WTC11 (cell line): Measurements from ENCODE around the gene MPP1. TPM values are rescaled to one million over a fixed set of nuclear protein-coding genes. Genes with fewer than 3 reads are reported as not detected.

Experiments used
- ATAC-seq: fragments of 200-7000 bp; cut with Tn5 transposase; 2 replicates; pipeline ENCODE4 v1.10.0; 2021; ENCODE audit warnings: mild to moderate bottlenecking, moderate library complexity
- CTCF ChIA-PET: fragments of 300-600 bp; sonication (Branson Sonifier 250); formaldehyde crosslinking; loops from one replicate; lab custom pipeline; 2021; ENCODE audit warnings: antibody characterized with exemption; lab: Charles Lee
- POLR2A ChIA-PET: fragments of 350-600 bp; sonication (Branson Sonifier 250); formaldehyde crosslinking; loops from one replicate; lab custom pipeline; 2021; ENCODE audit warnings: antibody characterized with exemption; lab: Charles Lee
- DNase-seq: peaks from one replicate; pipeline ENCODE4 v3.0.0; 2021; ENCODE audit warnings: low spot score
- H3K27ac Mint-ChIP-seq: 2 replicates; pipeline ENCODE4 v1.8.0; 2021; ENCODE audit warnings: mixed read lengths
- H3K27me3 Mint-ChIP-seq: 2 replicates; pipeline ENCODE4 v1.8.0; 2021; ENCODE audit warnings: low read depth, mild to moderate bottlenecking, moderate library complexity, mixed read lengths
- H3K36me3 Mint-ChIP-seq: 2 replicates; pipeline ENCODE4 v1.8.0; 2021; ENCODE audit warnings: mixed read lengths
- H3K4me1 Mint-ChIP-seq: 2 replicates; pipeline ENCODE4 v1.8.0; 2022; ENCODE audit warnings: mixed read lengths
- H3K4me3 Mint-ChIP-seq: 2 replicates; pipeline ENCODE4 v1.8.0; 2021; ENCODE audit warnings: mild to moderate bottlenecking, moderate library complexity, mixed read lengths
- H3K9me3 Mint-ChIP-seq: 2 replicates; pipeline ENCODE4 v1.8.0; 2021; ENCODE audit warnings: mixed read lengths
- ELF4 ChIP-seq: sonication (generic); formaldehyde crosslinking; IDR thresholded peaks from 2 replicates; pipeline ENCODE4 v1.8.1; 2022; ENCODE audit warnings: low read depth, mild to moderate bottlenecking, moderate library complexity, missing genetic modification reagents
- ETV6 ChIP-seq: sonication (generic); formaldehyde crosslinking; IDR thresholded peaks from 2 replicates; pipeline ENCODE4 v1.8.1; 2022; ENCODE audit warnings: mild to moderate bottlenecking, missing genetic modification reagents
- KAT7 ChIP-seq: sonication (generic); formaldehyde crosslinking; IDR thresholded peaks from 2 replicates; pipeline ENCODE4 v1.8.1; 2023; ENCODE audit warnings: missing genetic modification reagents, mild to moderate bottlenecking, borderline replicate concordance
- OVOL2 ChIP-seq: fragments of 250-450 bp; sonication (Bioruptor Pico); IDR thresholded peaks from 2 replicates; pipeline ENCODE4 v1.9.0; 2021; ENCODE audit warnings: mild to moderate bottlenecking, borderline replicate concordance
- ZNF232 ChIP-seq: sonication (generic); formaldehyde crosslinking; IDR thresholded peaks from 2 replicates; pipeline ENCODE4 v1.8.0; 2022; ENCODE audit warnings: mild to moderate bottlenecking, missing genetic modification reagents
- ZNF396 ChIP-seq: fragments of 250-450 bp; sonication (Bioruptor Pico); IDR thresholded peaks from 2 replicates; pipeline ENCODE4 v1.8.0; 2021; ENCODE audit warnings: mild to moderate bottlenecking, moderate library complexity, borderline replicate concordance
- total RNA-seq: library from RNA; stranded (reverse); gene quantifications from 3 replicates; pipeline ENCODE4 v1.2.3, GENCODE V29; 2021
- TF ChIP-seq, protein P1 (sequence below): sonication (generic); formaldehyde crosslinking; IDR thresholded peaks from 2 replicates; pipeline ENCODE4 v1.8.0; 2023; ENCODE audit warnings: mild to moderate bottlenecking, missing genetic modification reagents
- TF ChIP-seq, protein P2 (sequence below): sonication (generic); formaldehyde crosslinking; IDR thresholded peaks from 2 replicates; pipeline ENCODE4 v1.8.0; 2022; ENCODE audit warnings: missing genetic modification reagents
- TF ChIP-seq, protein P3 (sequence below): sonication (generic); formaldehyde crosslinking; conservative IDR thresholded peaks from 2 replicates; pipeline ENCODE4 v1.8.1; 2022; ENCODE audit warnings: mild to moderate bottlenecking, missing genetic modification reagents
- TF ChIP-seq, protein P4 (sequence below): sonication (generic); formaldehyde crosslinking; IDR thresholded peaks from 2 replicates; pipeline ENCODE4 v1.8.1; 2022; ENCODE audit warnings: mild to moderate bottlenecking, moderate library complexity, missing genetic modification reagents
- TF ChIP-seq, protein P5 (sequence below): sonication (generic); formaldehyde crosslinking; IDR thresholded peaks from 2 replicates; pipeline ENCODE4 v1.8.1; 2023; ENCODE audit warnings: mild to moderate bottlenecking, missing genetic modification reagents, borderline replicate concordance
- TF ChIP-seq, protein P6 (sequence below): fragments of 250-450 bp; sonication (Bioruptor Pico); IDR thresholded peaks from 2 replicates; pipeline ENCODE4 v1.9.0; 2021; ENCODE audit warnings: moderate library complexity, mild to moderate bottlenecking, inconsistent platforms, borderline replicate concordance

Gene MPP1
- total RNA-seq, 1 experiment from 2014 or later = 15.8 TPM

DNA sequence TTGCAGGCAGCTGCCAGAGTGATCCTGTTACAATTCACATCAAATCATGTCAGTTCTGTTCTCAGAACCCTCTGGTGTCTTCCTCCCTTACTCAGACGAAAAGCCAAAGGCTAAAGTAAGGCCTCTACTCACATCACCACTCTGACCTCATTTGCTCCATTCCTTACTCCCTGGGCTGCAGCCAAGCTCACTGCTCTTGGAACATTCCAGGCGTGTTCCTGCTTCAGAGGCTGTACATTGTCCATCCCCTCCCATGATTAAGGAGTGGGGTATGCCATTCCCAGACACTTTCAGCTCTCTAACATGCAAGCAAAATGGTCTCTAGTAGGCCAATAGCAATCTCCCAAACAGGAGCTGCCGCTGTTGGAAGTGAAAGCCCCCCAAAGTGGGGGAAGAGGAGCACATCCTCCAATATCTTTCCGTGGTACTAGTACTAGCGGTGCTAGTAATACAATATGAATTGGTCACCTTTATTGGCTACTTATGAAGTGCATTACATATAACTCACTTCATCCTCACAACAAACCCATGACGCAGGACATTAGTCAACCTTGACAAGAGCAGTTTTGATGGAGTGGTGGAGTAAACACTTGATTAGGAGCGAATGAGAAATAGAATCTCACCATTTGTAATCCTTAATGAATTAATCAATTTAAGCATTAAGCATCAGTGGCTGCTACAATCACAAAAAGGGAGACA is 69.4 kb downstream of the MPP1 start:
- H3K27ac Mint-ChIP-seq = no peak overlapping the region; the same call in 1 of the 2 replicates
- DNase-seq = no peak
- H3K9me3 Mint-ChIP-seq = no peaks in the 10 kb centered on the region
- ATAC-seq = no peak
- no peak overlapping the region for H3K4me3 Mint-ChIP-seq
- POLR2A ChIA-PET = no interaction called here
- TF ChIP-seq OVOL2 (CRISPR knock-in tag) = no peak
- TF ChIP-seq, protein P1, sequence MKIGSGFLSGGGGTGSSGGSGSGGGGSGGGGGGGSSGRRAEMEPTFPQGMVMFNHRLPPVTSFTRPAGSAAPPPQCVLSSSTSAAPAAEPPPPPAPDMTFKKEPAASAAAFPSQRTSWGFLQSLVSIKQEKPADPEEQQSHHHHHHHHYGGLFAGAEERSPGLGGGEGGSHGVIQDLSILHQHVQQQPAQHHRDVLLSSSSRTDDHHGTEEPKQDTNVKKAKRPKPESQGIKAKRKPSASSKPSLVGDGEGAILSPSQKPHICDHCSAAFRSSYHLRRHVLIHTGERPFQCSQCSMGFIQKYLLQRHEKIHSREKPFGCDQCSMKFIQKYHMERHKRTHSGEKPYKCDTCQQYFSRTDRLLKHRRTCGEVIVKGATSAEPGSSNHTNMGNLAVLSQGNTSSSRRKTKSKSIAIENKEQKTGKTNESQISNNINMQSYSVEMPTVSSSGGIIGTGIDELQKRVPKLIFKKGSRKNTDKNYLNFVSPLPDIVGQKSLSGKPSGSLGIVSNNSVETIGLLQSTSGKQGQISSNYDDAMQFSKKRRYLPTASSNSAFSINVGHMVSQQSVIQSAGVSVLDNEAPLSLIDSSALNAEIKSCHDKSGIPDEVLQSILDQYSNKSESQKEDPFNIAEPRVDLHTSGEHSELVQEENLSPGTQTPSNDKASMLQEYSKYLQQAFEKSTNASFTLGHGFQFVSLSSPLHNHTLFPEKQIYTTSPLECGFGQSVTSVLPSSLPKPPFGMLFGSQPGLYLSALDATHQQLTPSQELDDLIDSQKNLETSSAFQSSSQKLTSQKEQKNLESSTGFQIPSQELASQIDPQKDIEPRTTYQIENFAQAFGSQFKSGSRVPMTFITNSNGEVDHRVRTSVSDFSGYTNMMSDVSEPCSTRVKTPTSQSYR = no peak
- TF ChIP-seq, protein P2, sequence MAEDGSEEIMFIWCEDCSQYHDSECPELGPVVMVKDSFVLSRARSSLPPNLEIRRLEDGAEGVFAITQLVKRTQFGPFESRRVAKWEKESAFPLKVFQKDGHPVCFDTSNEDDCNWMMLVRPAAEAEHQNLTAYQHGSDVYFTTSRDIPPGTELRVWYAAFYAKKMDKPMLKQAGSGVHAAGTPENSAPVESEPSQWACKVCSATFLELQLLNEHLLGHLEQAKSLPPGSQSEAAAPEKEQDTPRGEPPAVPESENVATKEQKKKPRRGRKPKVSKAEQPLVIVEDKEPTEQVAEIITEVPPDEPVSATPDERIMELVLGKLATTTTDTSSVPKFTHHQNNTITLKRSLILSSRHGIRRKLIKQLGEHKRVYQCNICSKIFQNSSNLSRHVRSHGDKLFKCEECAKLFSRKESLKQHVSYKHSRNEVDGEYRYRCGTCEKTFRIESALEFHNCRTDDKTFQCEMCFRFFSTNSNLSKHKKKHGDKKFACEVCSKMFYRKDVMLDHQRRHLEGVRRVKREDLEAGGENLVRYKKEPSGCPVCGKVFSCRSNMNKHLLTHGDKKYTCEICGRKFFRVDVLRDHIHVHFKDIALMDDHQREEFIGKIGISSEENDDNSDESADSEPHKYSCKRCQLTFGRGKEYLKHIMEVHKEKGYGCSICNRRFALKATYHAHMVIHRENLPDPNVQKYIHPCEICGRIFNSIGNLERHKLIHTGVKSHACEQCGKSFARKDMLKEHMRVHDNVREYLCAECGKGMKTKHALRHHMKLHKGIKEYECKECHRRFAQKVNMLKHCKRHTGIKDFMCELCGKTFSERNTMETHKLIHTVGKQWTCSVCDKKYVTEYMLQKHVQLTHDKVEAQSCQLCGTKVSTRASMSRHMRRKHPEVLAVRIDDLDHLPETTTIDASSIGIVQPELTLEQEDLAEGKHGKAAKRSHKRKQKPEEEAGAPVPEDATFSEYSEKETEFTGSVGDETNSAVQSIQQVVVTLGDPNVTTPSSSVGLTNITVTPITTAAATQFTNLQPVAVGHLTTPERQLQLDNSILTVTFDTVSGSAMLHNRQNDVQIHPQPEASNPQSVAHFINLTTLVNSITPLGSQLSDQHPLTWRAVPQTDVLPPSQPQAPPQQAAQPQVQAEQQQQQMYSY (CRISPR knock-in tag) = no peak
- TF ChIP-seq, protein P3, sequence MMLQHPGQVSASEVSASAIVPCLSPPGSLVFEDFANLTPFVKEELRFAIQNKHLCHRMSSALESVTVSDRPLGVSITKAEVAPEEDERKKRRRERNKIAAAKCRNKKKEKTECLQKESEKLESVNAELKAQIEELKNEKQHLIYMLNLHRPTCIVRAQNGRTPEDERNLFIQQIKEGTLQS (CRISPR knock-in tag) = no peak
- TF ChIP-seq ZNF396 (CRISPR knock-in tag) = no peak
- TF ChIP-seq KAT7 = no peak
- TF ChIP-seq, protein P4, sequence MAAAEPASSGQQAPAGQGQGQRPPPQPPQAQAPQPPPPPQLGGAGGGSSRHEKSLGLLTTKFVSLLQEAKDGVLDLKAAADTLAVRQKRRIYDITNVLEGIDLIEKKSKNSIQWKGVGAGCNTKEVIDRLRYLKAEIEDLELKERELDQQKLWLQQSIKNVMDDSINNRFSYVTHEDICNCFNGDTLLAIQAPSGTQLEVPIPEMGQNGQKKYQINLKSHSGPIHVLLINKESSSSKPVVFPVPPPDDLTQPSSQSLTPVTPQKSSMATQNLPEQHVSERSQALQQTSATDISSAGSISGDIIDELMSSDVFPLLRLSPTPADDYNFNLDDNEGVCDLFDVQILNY (CRISPR knock-in tag) = no peak
- no peak for TF ChIP-seq ZNF232
- no peak for TF ChIP-seq ELF4 (CRISPR knock-in tag)
- TF ChIP-seq, protein P5, sequence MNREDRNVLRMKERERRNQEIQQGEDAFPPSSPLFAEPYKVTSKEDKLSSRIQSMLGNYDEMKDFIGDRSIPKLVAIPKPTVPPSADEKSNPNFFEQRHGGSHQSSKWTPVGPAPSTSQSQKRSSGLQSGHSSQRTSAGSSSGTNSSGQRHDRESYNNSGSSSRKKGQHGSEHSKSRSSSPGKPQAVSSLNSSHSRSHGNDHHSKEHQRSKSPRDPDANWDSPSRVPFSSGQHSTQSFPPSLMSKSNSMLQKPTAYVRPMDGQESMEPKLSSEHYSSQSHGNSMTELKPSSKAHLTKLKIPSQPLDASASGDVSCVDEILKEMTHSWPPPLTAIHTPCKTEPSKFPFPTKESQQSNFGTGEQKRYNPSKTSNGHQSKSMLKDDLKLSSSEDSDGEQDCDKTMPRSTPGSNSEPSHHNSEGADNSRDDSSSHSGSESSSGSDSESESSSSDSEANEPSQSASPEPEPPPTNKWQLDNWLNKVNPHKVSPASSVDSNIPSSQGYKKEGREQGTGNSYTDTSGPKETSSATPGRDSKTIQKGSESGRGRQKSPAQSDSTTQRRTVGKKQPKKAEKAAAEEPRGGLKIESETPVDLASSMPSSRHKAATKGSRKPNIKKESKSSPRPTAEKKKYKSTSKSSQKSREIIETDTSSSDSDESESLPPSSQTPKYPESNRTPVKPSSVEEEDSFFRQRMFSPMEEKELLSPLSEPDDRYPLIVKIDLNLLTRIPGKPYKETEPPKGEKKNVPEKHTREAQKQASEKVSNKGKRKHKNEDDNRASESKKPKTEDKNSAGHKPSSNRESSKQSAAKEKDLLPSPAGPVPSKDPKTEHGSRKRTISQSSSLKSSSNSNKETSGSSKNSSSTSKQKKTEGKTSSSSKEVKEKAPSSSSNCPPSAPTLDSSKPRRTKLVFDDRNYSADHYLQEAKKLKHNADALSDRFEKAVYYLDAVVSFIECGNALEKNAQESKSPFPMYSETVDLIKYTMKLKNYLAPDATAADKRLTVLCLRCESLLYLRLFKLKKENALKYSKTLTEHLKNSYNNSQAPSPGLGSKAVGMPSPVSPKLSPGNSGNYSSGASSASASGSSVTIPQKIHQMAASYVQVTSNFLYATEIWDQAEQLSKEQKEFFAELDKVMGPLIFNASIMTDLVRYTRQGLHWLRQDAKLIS (CRISPR knock-in tag) = no peak
- TF ChIP-seq, protein P6, sequence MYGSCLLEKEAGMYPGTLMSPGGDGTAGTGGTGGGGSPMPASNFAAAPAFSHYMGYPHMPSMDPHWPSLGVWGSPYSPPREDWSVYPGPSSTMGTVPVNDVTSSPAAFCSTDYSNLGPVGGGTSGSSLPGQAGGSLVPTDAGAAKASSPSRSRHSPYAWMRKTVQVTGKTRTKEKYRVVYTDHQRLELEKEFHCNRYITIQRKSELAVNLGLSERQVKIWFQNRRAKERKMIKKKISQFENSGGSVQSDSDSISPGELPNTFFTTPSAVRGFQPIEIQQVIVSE (CRISPR knock-in tag) = no peak
- TF ChIP-seq ETV6 (CRISPR knock-in tag) = no peak
- CTCF ChIA-PET = no interaction called here
- no peaks in the 10 kb centered on the region for H3K36me3 Mint-ChIP-seq
- peaks cover 12% of the 10 kb centered on the region for H3K4me1 Mint-ChIP-seq
- H3K27me3 Mint-ChIP-seq = no peaks in the 10 kb centered on the region; the same call in 1 of the 2 replicates
